Activated naive CD8-positive, alpha-beta T cell treated with anti-CD3 and anti-CD28 coated beads, Interleukin-2, amount 50 U/mL, for 24 hours (primary cell): ENCODE data around the gene TASP1.

Source experiments
- ATAC-seq: fragments of 150-1000 bp; cut with Tn5 transposase; one replicate; pipeline ENCODE4 v1.10.0; 2021
- DNase-seq: peaks from one replicate; pipeline ENCODE4 v3.0.0; 2021
- H3K27ac Mint-ChIP-seq: one replicate; pipeline ENCODE4 v1.8.0; 2021; ENCODE audit warnings: mild to moderate bottlenecking, mixed read lengths
- H3K27me3 Mint-ChIP-seq: one replicate; pipeline ENCODE4 v1.8.0; 2021; ENCODE audit warnings: mixed read lengths
- H3K36me3 Mint-ChIP-seq: one replicate; pipeline ENCODE4 v1.8.0; 2021; ENCODE audit warnings: low read depth, mixed read lengths
- H3K4me1 Mint-ChIP-seq: one replicate; pipeline ENCODE4 v1.8.0; 2021; ENCODE audit warnings: mixed read lengths
- H3K4me3 Mint-ChIP-seq: one replicate; pipeline ENCODE4 v1.8.0; 2021; ENCODE audit warnings: mild to moderate bottlenecking, moderate library complexity, mixed read lengths
- H3K9me3 Mint-ChIP-seq: one replicate; pipeline ENCODE4 v1.8.0; 2021; ENCODE audit warnings: mixed read lengths

The TASP1 gene

GRCh38 chr20:13567663-13568062 lies 71.1 kb downstream of the TASP1 start:
- no peak for DNase-seq
- Mint-ChIP-seq H3K9me3 (peaks cover 4% of the 10 kb centered on the region), H3K4me1 (no peaks in the 10 kb centered on the region), H3K27ac (no peak overlapping the region), H3K4me3 (no peak overlapping the region), H3K27me3 (no peaks in the 10 kb centered on the region), H3K36me3 (peaks cover 21% of the 10 kb centered on the region)
- no peak for ATAC-seq

GRCh38 chr20:13563854-13564253 lies 74.9 kb downstream of the TASP1 start:
- ATAC-seq (no peak), DNase-seq (no peak)
- peaks cover 42% of the 10 kb centered on the region for H3K36me3 Mint-ChIP-seq
- peaks cover 8% of the 10 kb centered on the region for H3K9me3 Mint-ChIP-seq
- no peak overlapping the region for H3K27ac Mint-ChIP-seq
- no peaks in the 10 kb centered on the region for H3K4me1 Mint-ChIP-seq
- H3K27me3 Mint-ChIP-seq = no peaks in the 10 kb centered on the region
- no peak overlapping the region for H3K4me3 Mint-ChIP-seq

- peaks cover 28% of the 10 kb centered on the region for H3K36me3 Mint-ChIP-seq
- no peak for DNase-seq
- no peaks in the 10 kb centered on the region for H3K4me1 Mint-ChIP-seq
- H3K9me3 Mint-ChIP-seq = no peaks in the 10 kb centered on the region
- no peak for ATAC-seq
- no peak overlapping the region for H3K27ac Mint-ChIP-seq
- H3K27me3 Mint-ChIP-seq = no peaks in the 10 kb centered on the region
- no peak overlapping the region for H3K4me3 Mint-ChIP-seq
These were observed 84.0 kb downstream of the TASP1 start for GRCh38 chr20:13554706-13555105.

GRCh38 chr20:13554076-13554475 lies 84.7 kb downstream of the TASP1 start:
- no peaks in the 10 kb centered on the region for H3K9me3 Mint-ChIP-seq
- DNase-seq = no peak
- peaks cover 26% of the 10 kb centered on the region for H3K36me3 Mint-ChIP-seq
- H3K27me3 Mint-ChIP-seq = no peaks in the 10 kb centered on the region
- no peaks in the 10 kb centered on the region for H3K4me1 Mint-ChIP-seq
- no peak overlapping the region for H3K4me3 Mint-ChIP-seq
- no peak overlapping the region for H3K27ac Mint-ChIP-seq
- ATAC-seq = no peak

GRCh38 chr20:13552061-13552460 lies 86.7 kb downstream of the TASP1 start:
- Mint-ChIP-seq H3K27ac (no peak overlapping the region), H3K4me3 (no peak overlapping the region), H3K9me3 (no peaks in the 10 kb centered on the region), H3K4me1 (no peaks in the 10 kb centered on the region), H3K27me3 (no peaks in the 10 kb centered on the region), H3K36me3 (peaks cover 16% of the 10 kb centered on the region)
- ATAC-seq = no peak
- DNase-seq = no peak

- Mint-ChIP-seq H3K4me1 (peaks cover 3% of the 10 kb centered on the region), H3K27ac (no peak overlapping the region), H3K27me3 (no peaks in the 10 kb centered on the region), H3K9me3 (no peaks in the 10 kb centered on the region), H3K4me3 (no peak overlapping the region), H3K36me3 (peaks cover 6% of the 10 kb centered on the region)
- DNase-seq (no peak), ATAC-seq (no peak)
These were observed 89.3 kb downstream of the TASP1 start for GRCh38 chr20:13549451-13549850.

- Mint-ChIP-seq H3K4me3 (no peak overlapping the region), H3K4me1 (peaks cover 3% of the 10 kb centered on the region), H3K9me3 (no peaks in the 10 kb centered on the region), H3K27me3 (no peaks in the 10 kb centered on the region), H3K36me3 (peaks cover 2% of the 10 kb centered on the region), H3K27ac (no peak overlapping the region)
- peak; percentile 46 for ATAC-seq
- DNase-seq = peak; percentile 80
These were observed 92.1 kb downstream of the TASP1 start for GRCh38 chr20:13546497-13547131.

GRCh38 chr20:13545790-13546189 lies 92.9 kb downstream of the TASP1 start:
- Mint-ChIP-seq H3K9me3 (no peaks in the 10 kb centered on the region), H3K27me3 (no peaks in the 10 kb centered on the region), H3K4me1 (peaks cover 3% of the 10 kb centered on the region), H3K36me3 (peaks cover 3% of the 10 kb centered on the region), H3K27ac (no peak overlapping the region), H3K4me3 (no peak overlapping the region)
- no peak for ATAC-seq
- DNase-seq = no peak

GRCh38 chr20:13543783-13544182 lies 94.9 kb downstream of the TASP1 start:
- Mint-ChIP-seq H3K27me3 (no peaks in the 10 kb centered on the region), H3K4me1 (peaks cover 3% of the 10 kb centered on the region), H3K27ac (no peak overlapping the region), H3K4me3 (no peak overlapping the region), H3K9me3 (no peaks in the 10 kb centered on the region), H3K36me3 (peaks cover 3% of the 10 kb centered on the region)
- ATAC-seq (no peak), DNase-seq (no peak)

GRCh38 chr20:13535627-13536026 lies 103.1 kb downstream of the TASP1 start:
- Mint-ChIP-seq H3K27ac (no peak overlapping the region), H3K4me1 (no peaks in the 10 kb centered on the region), H3K36me3 (peaks cover 14% of the 10 kb centered on the region), H3K27me3 (no peaks in the 10 kb centered on the region), H3K4me3 (no peak overlapping the region), H3K9me3 (no peaks in the 10 kb centered on the region)
- ATAC-seq (no peak), DNase-seq (no peak)

GRCh38 chr20:13533946-13534345 lies 104.8 kb downstream of the TASP1 start:
- no peak for ATAC-seq
- H3K27me3 Mint-ChIP-seq = no peaks in the 10 kb centered on the region
- no peak for DNase-seq
- no peak overlapping the region for H3K4me3 Mint-ChIP-seq
- no peaks in the 10 kb centered on the region for H3K4me1 Mint-ChIP-seq
- H3K9me3 Mint-ChIP-seq = no peaks in the 10 kb centered on the region
- H3K27ac Mint-ChIP-seq = no peak overlapping the region
- H3K36me3 Mint-ChIP-seq = peaks cover 14% of the 10 kb centered on the region

- DNase-seq = no peak
- no peak for ATAC-seq
- no peaks in the 10 kb centered on the region for H3K27me3 Mint-ChIP-seq
These were observed 108.6 kb downstream of the TASP1 start for GRCh38 chr20:13530146-13530545.

GRCh38 chr20:13526551-13526950 lies 112.2 kb downstream of the TASP1 start:
- no peak for DNase-seq
- no peak overlapping the region for H3K27ac Mint-ChIP-seq
- H3K9me3 Mint-ChIP-seq = peaks cover 16% of the 10 kb centered on the region
- H3K27me3 Mint-ChIP-seq = no peaks in the 10 kb centered on the region
- H3K36me3 Mint-ChIP-seq = peaks cover 55% of the 10 kb centered on the region
- H3K4me1 Mint-ChIP-seq = peaks cover 5% of the 10 kb centered on the region
- no peak overlapping the region for H3K4me3 Mint-ChIP-seq
- ATAC-seq = no peak

More at GRCh38 chr20:13530146-13530545, 108.6 kb downstream of the TASP1 start:
- Mint-ChIP-seq H3K4me1 (peaks cover 5% of the 10 kb centered on the region), H3K27ac (no peak overlapping the region), H3K36me3 (peaks cover 39% of the 10 kb centered on the region), H3K4me3 (no peak overlapping the region), H3K9me3 (peaks cover 4% of the 10 kb centered on the region)

GRCh38 chr20:13525225-13525940 lies 113.3 kb downstream of the TASP1 start:
- ATAC-seq (no peak), DNase-seq (no peak)
- no peak overlapping the region for H3K27ac Mint-ChIP-seq
- no peaks in the 10 kb centered on the region for H3K27me3 Mint-ChIP-seq
- H3K4me3 Mint-ChIP-seq = no peak overlapping the region
- H3K4me1 Mint-ChIP-seq = peaks cover 5% of the 10 kb centered on the region
- peaks cover 16% of the 10 kb centered on the region for H3K9me3 Mint-ChIP-seq
- peaks cover 58% of the 10 kb centered on the region for H3K36me3 Mint-ChIP-seq

- DNase-seq (no peak), ATAC-seq (no peak)
- H3K27ac Mint-ChIP-seq = no peak overlapping the region
- peaks cover 16% of the 10 kb centered on the region for H3K9me3 Mint-ChIP-seq
- peaks cover 5% of the 10 kb centered on the region for H3K4me1 Mint-ChIP-seq
- H3K27me3 Mint-ChIP-seq = no peaks in the 10 kb centered on the region
- no peak overlapping the region for H3K4me3 Mint-ChIP-seq
- peaks cover 58% of the 10 kb centered on the region for H3K36me3 Mint-ChIP-seq
These were observed 114.4 kb downstream of the TASP1 start for GRCh38 chr20:13524339-13524738.
